ENCODE measurements around the gene GKAP1. TPM values are rescaled to one million over a fixed set of nuclear protein-coding genes. Genes with fewer than 3 reads are reported as not detected.
"Not testable (repeated sequence)": the region's sequence is repeated elsewhere in the genome, so short reads cannot be mapped to it uniquely, and the experiment has no call there.

Gene GKAP1
- total RNA-seq, result 7.6 to 9.6 TPM (median 8.6 TPM) in 3 replicates

DNA sequence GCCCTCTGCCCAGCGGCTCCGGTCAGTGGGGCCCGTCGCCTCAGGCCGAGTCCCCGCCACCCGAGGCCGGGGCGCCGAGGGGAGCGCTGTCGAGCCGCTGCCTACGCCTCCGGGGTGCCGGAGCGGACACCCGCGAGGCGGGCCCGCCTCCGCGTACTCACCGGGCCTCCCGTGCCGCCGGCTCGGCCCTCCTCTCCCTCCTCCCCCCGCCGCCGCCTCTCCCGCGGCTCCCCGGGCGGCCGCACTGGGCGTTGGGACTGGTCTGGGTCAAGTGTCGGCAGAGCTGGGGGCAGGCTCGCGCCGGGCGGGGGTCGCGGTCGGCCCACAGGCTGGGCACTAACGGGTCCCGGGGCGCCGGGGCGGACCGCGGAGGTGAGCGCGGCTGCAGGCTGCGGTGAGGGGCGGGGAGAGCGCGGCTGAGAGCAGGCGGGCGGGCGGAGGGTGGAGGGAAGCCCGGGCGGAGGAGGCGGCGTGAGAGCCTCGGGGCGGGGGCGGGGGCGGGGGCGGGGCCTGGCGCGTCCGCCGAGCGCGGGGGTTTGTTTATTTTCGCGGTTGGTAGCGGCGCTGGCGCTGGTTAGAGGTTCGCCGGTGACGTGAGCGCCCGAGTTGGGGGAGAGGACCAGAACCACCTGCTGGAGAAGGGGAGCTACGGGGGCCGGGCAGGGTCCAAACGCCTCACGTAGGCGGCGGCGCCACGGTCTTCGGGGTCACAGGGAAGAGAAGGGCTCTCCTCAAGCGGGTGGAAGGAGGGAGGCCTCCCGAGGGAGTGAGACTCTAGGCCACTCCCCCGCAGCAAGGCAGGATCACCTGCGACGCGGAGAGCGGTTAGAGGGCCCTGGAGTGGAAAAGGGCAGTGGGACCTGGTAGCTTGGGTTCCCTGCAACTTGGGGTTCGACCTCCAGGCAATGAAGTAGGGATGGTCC lies at the start of gene GKAP1:
GKAP1 (minus strand) TSS at position 414 of the 923 bp plus-strand sequence. CDS start 11,252 bp downstream, outside the sequence.
- peak; percentile 52 to 76 for DNase-seq (ENCODE audit: low spot score in 2 of 2, unreplicated experiment in 2 of 2)
- H3K36me3 Mint-ChIP-seq; H3K27me3 Mint-ChIP-seq (ENCODE audit: low read depth); H3K9me3 Mint-ChIP-seq: not testable (repeated sequence)
- H3K27ac Mint-ChIP-seq, result peak within 1 kb of the TSS; percentile 81
- peak within 1 kb of the TSS; percentile 77 for H3K4me3 Mint-ChIP-seq
- peaks cover 13% of the 10 kb centered on the region for H3K4me1 Mint-ChIP-seq

DNA sequence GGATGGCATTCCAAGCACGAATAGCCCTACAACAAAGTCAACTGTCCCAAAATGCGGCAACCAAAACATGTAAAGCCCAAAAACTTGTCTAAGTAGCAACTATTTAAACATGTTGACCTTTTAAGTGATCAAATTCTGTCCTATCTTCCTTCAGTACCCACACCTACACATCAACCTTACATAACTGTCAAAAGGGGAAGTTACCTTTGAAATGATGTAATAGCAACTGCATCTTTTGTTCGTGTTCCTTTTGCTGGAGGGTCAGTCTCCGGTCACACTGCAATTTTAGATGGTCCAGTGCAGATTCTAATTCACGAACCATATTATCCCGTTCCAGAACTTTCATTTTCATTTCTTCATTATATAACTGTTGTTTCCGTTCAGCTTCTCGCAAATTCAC lies 32.3 kb upstream of the GKAP1 start:
- DNase-seq (ENCODE audit: low spot score in 2 of 2, unreplicated experiment in 2 of 2); H3K27me3 Mint-ChIP-seq (ENCODE audit: low read depth); H3K9me3 Mint-ChIP-seq; H3K27ac Mint-ChIP-seq; H3K4me3 Mint-ChIP-seq; H3K4me1 Mint-ChIP-seq: not testable (repeated sequence)
- H3K36me3 Mint-ChIP-seq, result peaks cover 21% of the 10 kb centered on the region

- not testable (repeated sequence) for H3K27me3 Mint-ChIP-seq (ENCODE audit: low read depth); H3K4me3 Mint-ChIP-seq; DNase-seq (ENCODE audit: low spot score in 2 of 2, unreplicated experiment in 2 of 2); H3K4me1 Mint-ChIP-seq; H3K36me3 Mint-ChIP-seq; H3K9me3 Mint-ChIP-seq
- peak overlapping the region; percentile 39 for H3K27ac Mint-ChIP-seq
Observed at GRCh38 chr9:83837070-83837643, 19.6 kb upstream of the GKAP1 start.

- peaks cover 10% of the 10 kb centered on the region for H3K27me3 Mint-ChIP-seq (ENCODE audit: low read depth)
- not testable (repeated sequence) for H3K9me3 Mint-ChIP-seq; DNase-seq (ENCODE audit: low spot score in 2 of 2, unreplicated experiment in 2 of 2); H3K27ac Mint-ChIP-seq; H3K4me3 Mint-ChIP-seq; H3K4me1 Mint-ChIP-seq; H3K36me3 Mint-ChIP-seq
- peak; percentile 35 for TF ChIP-seq CTCF (IDR thresholded peaks at IDR 0.05; ENCODE audit: unreplicated experiment)
Observed at GRCh38 chr9:83830426-83831071, 13.0 kb upstream of the GKAP1 start.

DNA sequence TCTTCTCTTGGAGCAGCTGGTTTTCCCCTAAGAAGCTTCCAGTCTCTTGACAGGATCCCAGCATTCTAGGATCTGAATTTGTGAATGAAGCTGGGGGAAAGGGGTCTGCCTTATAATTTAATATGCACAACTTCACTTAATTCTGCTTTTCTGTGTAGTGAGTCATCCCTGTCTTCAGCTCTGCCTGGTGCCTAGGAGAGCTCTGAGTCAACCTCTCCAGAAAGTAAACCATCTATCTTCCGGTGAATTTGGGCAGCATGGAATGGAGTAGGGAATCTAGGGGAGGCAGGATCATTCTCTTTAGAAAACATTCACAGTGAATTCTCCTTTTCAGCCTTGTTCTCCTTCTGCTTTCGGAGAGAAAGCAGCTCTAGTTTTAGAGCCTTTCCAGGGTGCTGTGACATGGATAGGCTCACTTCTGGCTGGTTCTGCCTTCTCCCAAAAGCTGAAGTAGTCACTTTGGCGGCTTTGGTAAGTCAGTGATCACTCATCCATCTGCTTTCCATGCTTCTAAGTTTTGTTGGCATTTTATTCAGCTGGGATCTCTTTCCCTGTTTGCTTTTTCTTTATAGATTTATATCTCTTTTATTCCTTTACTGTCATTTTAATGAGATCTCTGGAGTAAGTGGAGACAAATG lies 7.5 kb upstream of the GKAP1 start:
- H3K27ac Mint-ChIP-seq; H3K4me3 Mint-ChIP-seq; DNase-seq (ENCODE audit: low spot score in 2 of 2, unreplicated experiment in 2 of 2); H3K4me1 Mint-ChIP-seq; H3K36me3 Mint-ChIP-seq; H3K9me3 Mint-ChIP-seq: not testable (repeated sequence)
- H3K27me3 Mint-ChIP-seq (ENCODE audit: low read depth), result peaks cover 20% of the 10 kb centered on the region

DNA sequence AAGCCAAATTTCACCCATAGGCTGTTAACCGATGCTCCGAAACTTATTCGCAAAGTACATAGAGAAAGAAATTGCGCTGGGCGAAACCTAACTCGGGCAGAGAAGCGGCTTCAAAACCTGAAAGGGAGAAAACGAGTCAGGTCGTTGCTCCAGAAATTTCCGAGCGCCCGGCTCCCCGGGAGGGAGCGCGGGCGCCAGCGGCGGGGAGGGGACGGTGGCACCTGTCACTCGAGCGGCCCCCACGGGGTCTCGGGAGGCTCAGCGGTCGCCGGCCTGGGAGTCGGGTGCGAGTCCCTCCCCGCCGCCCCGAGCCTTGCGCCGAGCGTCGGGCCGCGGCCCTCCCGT lies 586 bp downstream of the GKAP1 start:
- peak overlapping the region; percentile 77 for H3K4me3 Mint-ChIP-seq
- H3K4me1 Mint-ChIP-seq, result peaks cover 13% of the 10 kb centered on the region
- DNase-seq (ENCODE audit: low spot score in 2 of 2, unreplicated experiment in 2 of 2), result peak; percentile 23 to 40
- H3K9me3 Mint-ChIP-seq; H3K27me3 Mint-ChIP-seq (ENCODE audit: low read depth); H3K27ac Mint-ChIP-seq; H3K36me3 Mint-ChIP-seq: not testable (repeated sequence)

- H3K4me3 Mint-ChIP-seq; H3K27ac Mint-ChIP-seq; H3K9me3 Mint-ChIP-seq; H3K27me3 Mint-ChIP-seq (ENCODE audit: low read depth); H3K36me3 Mint-ChIP-seq; DNase-seq (ENCODE audit: low spot score in 2 of 2, unreplicated experiment in 2 of 2): not testable (repeated sequence)
- H3K4me1 Mint-ChIP-seq, result peaks cover 13% of the 10 kb centered on the region
Observed at GRCh38 chr9:83815120-83815519, 2.4 kb downstream of the GKAP1 start.

DNA sequence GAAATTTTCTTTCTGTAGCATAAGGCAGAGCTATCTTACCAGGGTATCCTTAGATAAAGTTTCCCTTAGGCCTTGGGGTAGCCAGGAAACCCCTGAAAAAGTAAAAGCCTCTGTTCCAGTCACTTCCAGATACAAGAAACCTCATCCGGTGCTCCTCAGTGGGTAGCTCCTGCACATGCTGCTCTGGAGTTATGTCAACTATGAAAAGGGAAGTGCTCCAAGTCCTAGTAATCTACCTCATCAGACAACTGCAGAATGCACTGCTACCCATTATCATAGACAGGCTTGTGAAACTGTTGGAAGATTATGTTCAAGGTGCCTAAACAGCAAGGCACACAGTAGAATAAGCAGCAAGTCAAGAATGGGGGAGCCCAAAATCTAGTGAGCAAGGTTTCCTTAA lies 8.4 kb downstream of the GKAP1 start:
- DNase-seq (ENCODE audit: low spot score in 2 of 2, unreplicated experiment in 2 of 2); H3K27ac Mint-ChIP-seq; H3K4me1 Mint-ChIP-seq; H3K9me3 Mint-ChIP-seq; H3K4me3 Mint-ChIP-seq; H3K27me3 Mint-ChIP-seq (ENCODE audit: low read depth): not testable (repeated sequence)
- H3K36me3 Mint-ChIP-seq, result peaks cover 13% of the 10 kb centered on the region

- not testable (repeated sequence) for DNase-seq (ENCODE audit: low spot score in 2 of 2, unreplicated experiment in 2 of 2); H3K9me3 Mint-ChIP-seq; H3K4me1 Mint-ChIP-seq; H3K4me3 Mint-ChIP-seq; H3K27me3 Mint-ChIP-seq (ENCODE audit: low read depth); H3K27ac Mint-ChIP-seq
- peaks cover 13% of the 10 kb centered on the region for H3K36me3 Mint-ChIP-seq
Observed at GRCh38 chr9:83804454-83804853, 13.1 kb downstream of the GKAP1 start.

DNA sequence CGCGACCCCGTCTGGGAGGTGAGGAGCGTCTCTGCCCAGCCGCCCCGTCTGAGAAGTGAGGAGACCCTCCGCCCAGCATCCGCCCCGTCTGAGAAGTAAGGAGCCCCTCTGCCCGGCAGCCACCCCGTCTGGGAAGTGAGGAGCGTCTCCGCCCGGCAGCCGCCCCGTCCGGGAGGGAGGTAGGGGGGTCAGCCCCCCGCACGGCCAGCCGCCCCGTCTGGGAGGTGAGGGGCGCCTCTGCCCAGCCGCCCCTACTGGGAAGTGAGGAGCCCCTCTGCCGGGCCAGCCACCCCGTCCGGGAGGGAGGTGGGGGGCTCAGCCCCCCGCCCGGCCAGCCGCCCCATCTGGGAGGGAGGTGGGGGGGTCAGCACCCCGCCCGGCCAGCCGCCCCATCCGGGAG lies 13.6 kb downstream of the GKAP1 start:
- peaks cover 14% of the 10 kb centered on the region for H3K36me3 Mint-ChIP-seq
- H3K4me3 Mint-ChIP-seq; H3K4me1 Mint-ChIP-seq; H3K27me3 Mint-ChIP-seq (ENCODE audit: low read depth); DNase-seq (ENCODE audit: low spot score in 2 of 2, unreplicated experiment in 2 of 2); H3K27ac Mint-ChIP-seq; H3K9me3 Mint-ChIP-seq: not testable (repeated sequence)

Data from mesothelial cell of epicardium (in vitro differentiated cells).